T47D (cell line): ENCODE measurements around the gene HNF1B.
"Not testable (repeated sequence)": the region's sequence is repeated elsewhere in the genome, so short reads cannot be mapped to it uniquely, and the experiment has no call there.

Source experiments
- DNase-seq, 2 experiments: peaks; one replicate each; pipeline versions ENCODE4 v3.0.0 to v3.0.0-alpha.2; 2011 to 2012; ENCODE audit warnings: low read depth in 1 of 2, low spot score in 1 of 2
- JUND ChIP-seq: IDR thresholded peaks from 2 replicates; pipeline ENCODE4 v1.6.1; 2012; ENCODE audit warnings: low read depth
- in situ Hi-C: cut with HindIII; loops from 2 replicates; pipeline ENCODE4 v1.10.0; 2016; ENCODE audit warnings: low sequenced_read_pairs, low pct_unique_long_range_greater_than_20kb

HNF1B gene, protein sequence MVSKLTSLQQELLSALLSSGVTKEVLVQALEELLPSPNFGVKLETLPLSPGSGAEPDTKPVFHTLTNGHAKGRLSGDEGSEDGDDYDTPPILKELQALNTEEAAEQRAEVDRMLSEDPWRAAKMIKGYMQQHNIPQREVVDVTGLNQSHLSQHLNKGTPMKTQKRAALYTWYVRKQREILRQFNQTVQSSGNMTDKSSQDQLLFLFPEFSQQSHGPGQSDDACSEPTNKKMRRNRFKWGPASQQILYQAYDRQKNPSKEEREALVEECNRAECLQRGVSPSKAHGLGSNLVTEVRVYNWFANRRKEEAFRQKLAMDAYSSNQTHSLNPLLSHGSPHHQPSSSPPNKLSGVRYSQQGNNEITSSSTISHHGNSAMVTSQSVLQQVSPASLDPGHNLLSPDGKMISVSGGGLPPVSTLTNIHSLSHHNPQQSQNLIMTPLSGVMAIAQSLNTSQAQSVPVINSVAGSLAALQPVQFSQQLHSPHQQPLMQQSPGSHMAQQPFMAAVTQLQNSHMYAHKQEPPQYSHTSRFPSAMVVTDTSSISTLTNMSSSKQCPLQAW

DNA sequence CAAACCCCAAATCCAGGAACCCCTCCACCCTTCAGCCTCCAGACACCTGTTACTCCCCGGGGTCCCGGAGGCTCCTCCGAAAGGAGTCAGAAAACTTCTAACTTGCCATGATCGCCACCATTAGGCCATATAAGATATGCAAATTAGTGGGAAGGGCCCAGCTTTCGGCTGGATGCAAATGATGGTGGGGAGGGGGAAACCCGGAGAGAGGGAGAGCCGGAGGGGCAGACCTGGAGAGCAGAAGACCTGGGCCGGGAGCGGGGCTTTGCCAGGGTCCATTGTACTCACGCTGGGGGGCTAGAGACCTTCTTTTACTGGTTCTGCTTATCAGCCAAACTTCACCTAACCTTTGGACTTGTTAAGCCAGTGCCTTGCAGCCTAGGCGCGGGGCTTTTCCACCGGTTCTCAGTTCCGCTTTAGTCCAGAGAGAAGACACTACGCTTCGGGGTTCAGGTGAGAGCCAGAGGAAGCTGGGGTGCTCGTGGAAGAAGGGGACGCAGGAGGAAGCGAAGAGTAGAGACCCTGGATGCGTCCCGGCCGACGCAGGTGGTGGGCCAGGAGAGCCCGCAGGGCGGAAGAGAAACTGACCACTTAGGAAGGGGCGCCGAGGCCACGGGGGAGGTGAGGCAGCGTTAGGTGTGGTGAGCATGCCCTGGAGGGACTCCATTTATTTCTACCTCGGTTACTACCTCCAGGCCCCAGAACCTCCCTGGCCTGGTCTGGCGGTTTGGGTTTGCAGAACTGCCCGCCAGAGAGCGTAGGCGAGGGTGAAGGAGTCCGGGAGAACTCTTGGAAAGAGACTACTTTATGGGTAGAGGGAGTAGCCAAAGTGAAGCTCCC, at the start of gene HNF1B:
HNF1B (minus strand) TSS at position 99 of the 840 bp plus-strand sequence. CDS start 175 bp downstream, outside the sequence.
- DNase-seq = no peak
- in situ Hi-C loops = no loop called here
- no peak for TF ChIP-seq JUND

DNA sequence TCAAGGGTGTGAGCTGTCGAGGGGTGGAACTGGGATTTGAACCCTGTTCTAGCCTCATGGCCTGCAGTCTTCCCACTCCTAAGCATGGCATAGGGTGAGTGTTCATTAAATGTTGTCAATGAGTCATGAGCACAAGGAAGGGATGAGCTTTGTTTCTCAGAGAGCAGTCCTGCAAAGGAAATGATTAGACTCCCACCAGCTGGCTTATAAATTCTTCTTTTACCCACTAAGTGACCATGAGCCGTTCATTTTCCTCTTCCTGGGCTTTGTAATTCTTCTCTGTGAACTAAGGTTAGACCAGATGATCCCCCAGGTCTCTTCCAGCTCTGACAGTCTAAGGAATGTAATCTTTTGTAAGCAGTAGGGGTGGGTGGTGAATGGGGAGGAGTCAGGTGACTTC, 47.9 kb upstream of the HNF1B start:
- no peak for DNase-seq
- in situ Hi-C loops = no loop called here
- no peak for TF ChIP-seq JUND

DNA sequence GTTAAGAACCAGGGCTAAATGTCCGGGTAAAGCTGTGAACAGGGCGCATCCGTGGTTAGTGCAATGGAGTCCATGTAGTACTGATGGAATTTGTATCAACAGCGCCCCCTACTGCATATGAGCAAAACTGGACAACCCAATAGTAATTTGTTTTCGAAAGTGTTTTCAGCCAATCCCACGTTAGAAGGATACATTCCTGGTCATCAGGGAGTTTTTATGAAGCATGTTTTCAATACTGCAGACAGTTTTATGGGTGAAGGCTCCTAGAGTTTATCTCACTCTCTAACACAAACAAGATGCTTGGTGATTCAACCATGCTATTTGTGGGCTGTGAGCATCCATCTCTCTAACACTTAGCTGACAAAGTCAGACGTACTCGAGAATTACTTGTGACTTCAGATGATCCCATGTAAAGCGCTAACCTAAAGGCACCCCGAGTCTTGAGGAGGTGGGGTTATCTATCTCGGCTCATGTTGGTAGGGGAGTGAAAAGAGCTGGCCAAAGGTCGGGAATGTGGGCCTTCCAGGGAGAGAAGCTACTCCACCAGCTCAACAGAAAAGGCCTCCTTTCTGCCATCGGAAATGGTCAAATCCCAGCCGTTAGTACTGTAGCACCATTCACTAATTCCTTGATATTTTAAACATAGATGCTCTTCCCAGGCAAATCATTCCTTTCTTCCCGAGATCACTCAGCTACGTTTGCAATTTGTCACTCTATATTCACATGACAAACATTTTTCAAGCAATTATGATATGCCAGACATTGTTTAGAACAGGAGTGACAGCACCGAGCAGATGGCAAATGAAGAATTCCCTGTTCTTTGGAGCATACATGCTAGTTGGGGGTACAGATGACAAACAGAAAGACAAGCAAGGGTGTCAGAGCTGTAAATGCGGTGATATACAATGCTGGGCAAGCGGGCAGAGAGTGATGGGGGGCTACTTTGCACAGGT, 46.9 kb upstream of the HNF1B start:
- DNase-seq = peak in 1 of 2 experiments; percentile 46
- TF ChIP-seq JUND = no peak
- in situ Hi-C loops = no loop called here

- no peak for TF ChIP-seq JUND
- DNase-seq = no peak
- in situ Hi-C loops = no loop called here
These were observed 45.1 kb upstream of the HNF1B start for GRCh38 chr17:37789771-37790541.

GRCh38 chr17:37789021-37789565, 44.2 kb upstream of the HNF1B start:
- in situ Hi-C loops = no loop called here
- DNase-seq = peak; percentile 20 to 55
- TF ChIP-seq JUND = no peak

- DNase-seq = no peak
- in situ Hi-C loops = no loop called here
- TF ChIP-seq JUND = no peak
These were observed 43.7 kb upstream of the HNF1B start for GRCh38 chr17:37788526-37788925.

DNA sequence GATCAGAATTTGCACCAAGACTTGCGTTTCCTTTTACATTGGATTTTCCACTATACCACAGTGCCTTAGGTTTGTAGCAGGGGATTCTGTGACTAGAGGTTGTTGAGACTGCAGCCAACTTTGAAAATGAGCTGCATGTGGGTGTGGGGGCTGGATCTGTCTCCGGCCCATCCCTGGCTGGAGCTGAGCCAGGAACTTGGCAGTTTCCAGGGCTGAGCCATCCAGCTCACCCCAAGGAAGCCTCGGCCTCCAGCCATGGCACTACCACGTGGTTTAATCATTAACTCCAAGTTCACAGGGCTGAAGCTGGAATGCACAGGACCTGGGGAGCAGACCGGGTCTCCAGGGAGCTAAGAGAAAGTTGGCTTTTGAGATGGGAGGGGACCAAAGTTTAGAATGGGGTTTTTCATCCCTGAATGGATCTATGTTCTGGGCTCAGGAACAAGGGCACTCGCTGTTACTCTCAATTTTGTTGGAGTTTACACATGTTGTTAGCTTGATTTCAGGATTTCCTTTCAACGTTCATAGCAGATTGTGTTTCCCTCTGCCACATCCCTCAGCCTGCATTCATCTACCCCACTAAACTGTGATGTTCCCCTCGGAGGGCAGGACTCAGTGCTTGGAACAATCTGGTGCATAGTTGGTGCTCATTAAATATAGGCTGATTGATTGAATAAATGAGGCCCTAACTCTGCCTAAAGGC, 42.3 kb upstream of the HNF1B start:
- no peak for DNase-seq

DNA sequence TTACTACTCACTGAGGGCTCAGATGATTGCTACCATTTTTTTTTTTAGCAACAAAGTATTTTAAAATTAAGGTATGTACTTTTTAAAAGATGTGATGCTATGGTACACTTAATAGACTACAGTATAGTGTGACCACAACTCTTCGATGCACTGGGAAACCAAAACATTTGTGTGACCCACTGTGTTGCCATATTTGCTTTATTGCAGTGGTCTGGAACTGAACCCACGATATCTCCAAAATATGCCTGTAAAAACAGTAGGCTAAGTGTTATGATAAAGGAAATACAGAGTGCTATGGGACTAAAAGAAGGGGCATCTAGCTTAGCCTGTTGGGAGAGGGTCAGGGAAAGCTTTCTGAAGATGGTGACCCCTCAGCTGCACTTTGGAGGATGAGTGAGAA, 41.6 kb upstream of the HNF1B start:
- TF ChIP-seq JUND = no peak
- no peak for DNase-seq
- in situ Hi-C loops = no loop called here

More for the DNA sequence above, 42.3 kb upstream of the HNF1B start:
- TF ChIP-seq JUND = no peak
- in situ Hi-C loops = no loop called here

- not testable (repeated sequence) for DNase-seq
These were observed 37.6 kb upstream of the HNF1B start for GRCh38 chr17:37782460-37782859.

DNA sequence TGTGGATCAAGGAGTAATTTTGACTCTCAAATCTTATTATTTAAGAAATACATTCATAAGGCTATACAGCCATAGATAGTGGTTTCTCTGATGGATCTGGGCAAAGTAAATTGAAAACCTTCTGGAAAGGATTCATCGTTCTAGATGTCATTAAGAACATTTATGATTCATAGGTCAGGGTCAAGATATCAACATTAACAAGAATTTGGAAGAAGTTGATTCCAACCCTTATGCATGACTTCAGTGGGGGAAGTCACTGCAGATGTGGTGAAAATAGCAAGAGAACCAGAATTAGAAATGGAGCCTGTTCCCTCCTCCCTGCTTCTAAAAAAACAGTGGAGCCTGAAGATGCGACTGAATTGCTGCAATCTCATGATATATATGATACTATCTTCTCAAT, 36.6 kb upstream of the HNF1B start:
- in situ Hi-C loops = no loop called here
- DNase-seq = no peak
- TF ChIP-seq JUND = no peak

More at GRCh38 chr17:37782460-37782859, 37.6 kb upstream of the HNF1B start:
- in situ Hi-C loops = not testable (repeated sequence)
